Measurements from ENCODE around the gene ZFAND5. TPM values are rescaled to one million over a fixed set of nuclear protein-coding genes. Genes with fewer than 3 reads are reported as not detected.

ZFAND5 gene
- total and polyA plus RNA-seq, 4 donors = 45.6 to 119 (median 61.9) TPM

DNA sequence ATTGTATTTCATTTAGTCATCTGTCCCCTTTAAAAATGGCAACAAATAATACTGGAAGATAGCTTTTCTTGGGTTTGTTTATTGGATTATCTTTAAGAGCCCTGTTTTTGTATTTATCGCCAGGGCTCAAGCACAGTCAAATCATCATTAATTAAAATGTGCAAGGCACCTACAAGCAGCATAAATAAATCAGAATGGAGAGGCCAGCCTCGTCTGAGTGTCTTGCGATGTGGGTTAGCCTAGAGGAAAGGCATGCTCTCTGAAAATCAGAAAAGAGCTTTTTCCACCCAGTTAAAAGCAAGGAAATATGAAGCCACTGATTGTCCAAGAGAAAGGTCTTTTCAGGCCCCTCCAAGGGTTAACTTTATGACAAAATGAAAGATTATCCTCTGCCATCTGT is 31.8 kb downstream of the ZFAND5 start:
- DNase-seq (ENCODE audit: low spot score) = no peak
- 88% methylated on average over 3 of the region's 3 CpGs for WGBS
- Histone ChIP-seq H3K27me3 (ENCODE audit: control insufficient read depth in 4 of 4, insufficient read depth in 4 of 4, low read length in 3 of 4) (no peaks in the 10 kb centered on the region), H3K4me3 (ENCODE audit: low read depth in 1 of 3, low read length in 3 of 3) (no peak overlapping the region), H3K4me1 (ENCODE audit: control insufficient read depth in 4 of 4, insufficient read depth in 4 of 4, low read length in 3 of 4) (no peaks in the 10 kb centered on the region), H3K27ac (ENCODE audit: low read depth in 1 of 2, low read length in 2 of 2) (no peak overlapping the region), H3K9ac (ENCODE audit: low read depth in 1 of 2, low read length in 2 of 2) (no peak overlapping the region), H3K9me3 (ENCODE audit: control insufficient read depth in 4 of 4, low read length in 3 of 4) (no peaks in the 10 kb centered on the region), H3K36me3 (ENCODE audit: control insufficient read depth in 4 of 4, insufficient read depth in 3 of 4, low read depth in 1 of 4, low read length in 3 of 4) (no peaks in the 10 kb centered on the region)
- TF ChIP-seq, protein P1, sequence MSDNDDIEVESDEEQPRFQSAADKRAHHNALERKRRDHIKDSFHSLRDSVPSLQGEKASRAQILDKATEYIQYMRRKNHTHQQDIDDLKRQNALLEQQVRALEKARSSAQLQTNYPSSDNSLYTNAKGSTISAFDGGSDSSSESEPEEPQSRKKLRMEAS (IDR thresholded peaks at IDR 0.05) = no peak
- TF ChIP-seq EGR1 (IDR thresholded peaks at IDR 0.05; ENCODE audit: low read depth in 2 of 2) = no peak
- no peak for TF ChIP-seq GABPA (IDR thresholded peaks at IDR 0.05 in 1 of 2, conservative IDR thresholded peaks at IDR 0.05 in 1 of 2)
- TF ChIP-seq YY1 (IDR thresholded peaks at IDR 0.05) = no peak
- TF ChIP-seq, protein P2, sequence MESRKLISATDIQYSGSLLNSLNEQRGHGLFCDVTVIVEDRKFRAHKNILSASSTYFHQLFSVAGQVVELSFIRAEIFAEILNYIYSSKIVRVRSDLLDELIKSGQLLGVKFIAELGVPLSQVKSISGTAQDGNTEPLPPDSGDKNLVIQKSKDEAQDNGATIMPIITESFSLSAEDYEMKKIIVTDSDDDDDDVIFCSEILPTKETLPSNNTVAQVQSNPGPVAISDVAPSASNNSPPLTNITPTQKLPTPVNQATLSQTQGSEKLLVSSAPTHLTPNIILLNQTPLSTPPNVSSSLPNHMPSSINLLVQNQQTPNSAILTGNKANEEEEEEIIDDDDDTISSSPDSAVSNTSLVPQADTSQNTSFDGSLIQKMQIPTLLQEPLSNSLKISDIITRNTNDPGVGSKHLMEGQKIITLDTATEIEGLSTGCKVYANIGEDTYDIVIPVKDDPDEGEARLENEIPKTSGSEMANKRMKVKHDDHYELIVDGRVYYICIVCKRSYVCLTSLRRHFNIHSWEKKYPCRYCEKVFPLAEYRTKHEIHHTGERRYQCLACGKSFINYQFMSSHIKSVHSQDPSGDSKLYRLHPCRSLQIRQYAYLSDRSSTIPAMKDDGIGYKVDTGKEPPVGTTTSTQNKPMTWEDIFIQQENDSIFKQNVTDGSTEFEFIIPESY (IDR thresholded peaks at IDR 0.05) = no peak
- TF ChIP-seq TAF1 (conservative IDR thresholded peaks at IDR 0.05) = no peak
- no peak for TF ChIP-seq FOXA1 (IDR thresholded peaks at IDR 0.05)
- TF ChIP-seq, protein P3, sequence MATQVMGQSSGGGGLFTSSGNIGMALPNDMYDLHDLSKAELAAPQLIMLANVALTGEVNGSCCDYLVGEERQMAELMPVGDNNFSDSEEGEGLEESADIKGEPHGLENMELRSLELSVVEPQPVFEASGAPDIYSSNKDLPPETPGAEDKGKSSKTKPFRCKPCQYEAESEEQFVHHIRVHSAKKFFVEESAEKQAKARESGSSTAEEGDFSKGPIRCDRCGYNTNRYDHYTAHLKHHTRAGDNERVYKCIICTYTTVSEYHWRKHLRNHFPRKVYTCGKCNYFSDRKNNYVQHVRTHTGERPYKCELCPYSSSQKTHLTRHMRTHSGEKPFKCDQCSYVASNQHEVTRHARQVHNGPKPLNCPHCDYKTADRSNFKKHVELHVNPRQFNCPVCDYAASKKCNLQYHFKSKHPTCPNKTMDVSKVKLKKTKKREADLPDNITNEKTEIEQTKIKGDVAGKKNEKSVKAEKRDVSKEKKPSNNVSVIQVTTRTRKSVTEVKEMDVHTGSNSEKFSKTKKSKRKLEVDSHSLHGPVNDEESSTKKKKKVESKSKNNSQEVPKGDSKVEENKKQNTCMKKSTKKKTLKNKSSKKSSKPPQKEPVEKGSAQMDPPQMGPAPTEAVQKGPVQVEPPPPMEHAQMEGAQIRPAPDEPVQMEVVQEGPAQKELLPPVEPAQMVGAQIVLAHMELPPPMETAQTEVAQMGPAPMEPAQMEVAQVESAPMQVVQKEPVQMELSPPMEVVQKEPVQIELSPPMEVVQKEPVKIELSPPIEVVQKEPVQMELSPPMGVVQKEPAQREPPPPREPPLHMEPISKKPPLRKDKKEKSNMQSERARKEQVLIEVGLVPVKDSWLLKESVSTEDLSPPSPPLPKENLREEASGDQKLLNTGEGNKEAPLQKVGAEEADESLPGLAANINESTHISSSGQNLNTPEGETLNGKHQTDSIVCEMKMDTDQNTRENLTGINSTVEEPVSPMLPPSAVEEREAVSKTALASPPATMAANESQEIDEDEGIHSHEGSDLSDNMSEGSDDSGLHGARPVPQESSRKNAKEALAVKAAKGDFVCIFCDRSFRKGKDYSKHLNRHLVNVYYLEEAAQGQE (IDR thresholded peaks at IDR 0.05) = no peak
- TF ChIP-seq, protein P4, sequence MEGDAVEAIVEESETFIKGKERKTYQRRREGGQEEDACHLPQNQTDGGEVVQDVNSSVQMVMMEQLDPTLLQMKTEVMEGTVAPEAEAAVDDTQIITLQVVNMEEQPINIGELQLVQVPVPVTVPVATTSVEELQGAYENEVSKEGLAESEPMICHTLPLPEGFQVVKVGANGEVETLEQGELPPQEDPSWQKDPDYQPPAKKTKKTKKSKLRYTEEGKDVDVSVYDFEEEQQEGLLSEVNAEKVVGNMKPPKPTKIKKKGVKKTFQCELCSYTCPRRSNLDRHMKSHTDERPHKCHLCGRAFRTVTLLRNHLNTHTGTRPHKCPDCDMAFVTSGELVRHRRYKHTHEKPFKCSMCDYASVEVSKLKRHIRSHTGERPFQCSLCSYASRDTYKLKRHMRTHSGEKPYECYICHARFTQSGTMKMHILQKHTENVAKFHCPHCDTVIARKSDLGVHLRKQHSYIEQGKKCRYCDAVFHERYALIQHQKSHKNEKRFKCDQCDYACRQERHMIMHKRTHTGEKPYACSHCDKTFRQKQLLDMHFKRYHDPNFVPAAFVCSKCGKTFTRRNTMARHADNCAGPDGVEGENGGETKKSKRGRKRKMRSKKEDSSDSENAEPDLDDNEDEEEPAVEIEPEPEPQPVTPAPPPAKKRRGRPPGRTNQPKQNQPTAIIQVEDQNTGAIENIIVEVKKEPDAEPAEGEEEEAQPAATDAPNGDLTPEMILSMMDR (IDR thresholded peaks at IDR 0.05; ENCODE audit: low read depth, low read length, missing input control) = no peak
- no peak for TF ChIP-seq FOXA2 (IDR thresholded peaks at IDR 0.05)
- TF ChIP-seq RAD21 (IDR thresholded peaks at IDR 0.05) = no peak

DNA sequence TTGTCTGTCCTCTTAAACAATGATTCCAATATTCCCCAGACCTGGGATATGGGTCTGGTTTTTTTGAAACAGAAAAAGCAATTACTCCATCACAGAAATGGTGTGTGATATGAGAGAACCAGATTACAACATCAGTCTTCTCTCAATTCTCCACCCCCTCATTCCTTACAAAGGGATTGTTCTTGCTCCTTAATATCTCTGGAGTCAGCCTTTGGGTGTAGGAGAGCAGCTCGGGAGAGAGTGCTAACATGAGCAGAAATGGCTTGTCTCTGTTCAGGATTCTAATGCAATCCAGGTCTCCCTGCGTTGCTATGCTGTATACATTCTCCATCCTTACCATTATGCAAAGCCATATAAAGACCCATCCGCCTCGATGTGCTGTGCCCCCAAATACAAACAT is 32.7 kb downstream of the ZFAND5 start:
- no peak for DNase-seq (ENCODE audit: low spot score)

More for the DNA sequence above, 32.7 kb downstream of the ZFAND5 start:
- H3K27ac ChIP-seq (ENCODE audit: low read depth in 1 of 2, low read length in 2 of 2) = no peak overlapping the region
- WGBS = 80% methylated on average over 4 of the region's 4 CpGs
- no peak overlapping the region for H3K9ac ChIP-seq (ENCODE audit: low read depth in 1 of 2, low read length in 2 of 2)
- H3K9me3 ChIP-seq (ENCODE audit: control insufficient read depth in 4 of 4, low read length in 3 of 4) = no peaks in the 10 kb centered on the region
- no peaks in the 10 kb centered on the region for H3K4me1 ChIP-seq (ENCODE audit: control insufficient read depth in 4 of 4, insufficient read depth in 4 of 4, low read length in 3 of 4)
- no peaks in the 10 kb centered on the region for H3K36me3 ChIP-seq (ENCODE audit: control insufficient read depth in 4 of 4, insufficient read depth in 3 of 4, low read depth in 1 of 4, low read length in 3 of 4)
- H3K4me3 ChIP-seq (ENCODE audit: low read depth in 1 of 3, low read length in 3 of 3) = no peak overlapping the region
- TF ChIP-seq, protein P3 (IDR thresholded peaks at IDR 0.05) = no peak
- no peak for TF ChIP-seq HNF4A (conservative IDR thresholded peaks at IDR 0.05)
- no peak for TF ChIP-seq SP1 (IDR thresholded peaks at IDR 0.05)
- TF ChIP-seq, protein P1 (IDR thresholded peaks at IDR 0.05) = no peak
- TF ChIP-seq EGR1 (IDR thresholded peaks at IDR 0.05; ENCODE audit: low read depth in 2 of 2) = no peak
- TF ChIP-seq TAF1 (conservative IDR thresholded peaks at IDR 0.05) = no peak
- TF ChIP-seq HNF4G (IDR thresholded peaks at IDR 0.05) = no peak
- TF ChIP-seq, protein P4 (IDR thresholded peaks at IDR 0.05; ENCODE audit: low read depth, low read length, missing input control) = no peak
- TF ChIP-seq FOXA2 (IDR thresholded peaks at IDR 0.05) = no peak
- no peak for TF ChIP-seq YY1 (IDR thresholded peaks at IDR 0.05)
- TF ChIP-seq RAD21 (IDR thresholded peaks at IDR 0.05) = no peak
- no peak for TF ChIP-seq RXRA (IDR thresholded peaks at IDR 0.05)
- TF ChIP-seq GABPA (IDR thresholded peaks at IDR 0.05 in 1 of 2, conservative IDR thresholded peaks at IDR 0.05 in 1 of 2) = no peak
- TF ChIP-seq NR2F2 (IDR thresholded peaks at IDR 0.05) = no peak
- no peak for TF ChIP-seq FOXA1 (IDR thresholded peaks at IDR 0.05)
- H3K27me3 ChIP-seq (ENCODE audit: control insufficient read depth in 4 of 4, insufficient read depth in 4 of 4, low read length in 3 of 4) = no peaks in the 10 kb centered on the region

Data from liver (tissue), 9 donors.